Kidney (tissue), 14 donors: ENCODE measurements around the gene CTDSP1. TPM values are rescaled to one million over a fixed set of nuclear protein-coding genes. Genes with fewer than 3 reads are reported as not detected.

Source experiments
- DNase-seq, 5 donors: peaks; one replicate each; pipeline ENCODE4 v3.0.0-alpha.2; 2013 to 2020
- FAIRE-seq: peaks from 2 replicates; lab custom pipeline; 2012; peaks lifted over from hg19 to GRCh38; lab: Jason Lieb, UNC
- H3K27ac ChIP-seq, 2 donors: one replicate each; pipeline ENCODE4 v1.7.0; 2013; ENCODE audit warnings: low read depth in 2 of 2, low read length in 2 of 2, inconsistent platforms in 1 of 2
- H3K27me3 ChIP-seq: one replicate; pipeline ENCODE4 v1.7.1; 2013; ENCODE audit warnings: low read length, inconsistent platforms; ENCODE audit not compliant: control insufficient read depth, insufficient read depth
- H3K36me3 ChIP-seq, 3 donors: one replicate each; pipeline versions ENCODE4 v1.7.0 to v1.7.1; 2013; ENCODE audit warnings: low read length in 3 of 3, control low read depth in 1 of 3, inconsistent platforms in 1 of 3; ENCODE audit not compliant: insufficient read depth in 3 of 3, control insufficient read depth in 2 of 3
- H3K4me1 ChIP-seq, 3 donors: one replicate each; pipeline versions ENCODE4 v1.7.0 to v1.7.1; 2013; ENCODE audit warnings: low read length in 3 of 3, inconsistent platforms in 1 of 3, low read depth in 1 of 3; ENCODE audit not compliant: control insufficient read depth in 2 of 3, insufficient read depth in 2 of 3
- H3K4me3 ChIP-seq, 3 donors: one replicate each; pipeline versions ENCODE4 v1.7.0 to v1.8.1; 2013; ENCODE audit warnings: low read length in 3 of 3, control low read depth in 1 of 3, inconsistent platforms in 1 of 3
- H3K9ac ChIP-seq, 3 donors: one replicate each; pipeline versions ENCODE4 v1.7.0 to v1.7.1; 2013; ENCODE audit warnings: low read length in 3 of 3, control low read depth in 1 of 3, inconsistent platforms in 1 of 3
- H3K9me3 ChIP-seq, 3 donors: one replicate each; pipeline versions ENCODE4 v1.7.0 to v1.7.1; 2013; ENCODE audit warnings: low read length in 3 of 3, control low read depth in 1 of 3, inconsistent platforms in 1 of 3; ENCODE audit not compliant: control insufficient read depth in 2 of 3, insufficient read depth in 1 of 3
- CTCF ChIP-seq: IDR thresholded peaks from 3 replicates; pipeline ENCODE4 v1.5.1; 2012; ENCODE audit warnings: mild to moderate bottlenecking, moderate library complexity, borderline replicate concordance; ENCODE audit not compliant: insufficient read depth; ENCODE audit errors: extremely low read depth
- intact Hi-C: fragments of 100-400 bp; cut with DNase I; formaldehyde crosslinking; loops from one replicate; pipeline ENCODE4 v1.11.1; 2022
- polyA plus RNA-seq: library from polyadenylated mRNA; stranded (reverse); fragments of 350-450 nt; fragmentation: Illumina TruSeq; extraction: RNeasy Lipid Tissue Mini Kit (QIAGEN cat#74804); gene quantifications from one replicate; pipeline ENCODE4 v1.2.3, GENCODE V29; 2014; ENCODE audit warnings: low read depth, low replicate concordance; ENCODE audit not compliant: insufficient read depth
- total RNA-seq: library from RNA; stranded (reverse); fragmentation: NEBNext Ultra II Directional; extraction: Animal tissue kit (Norgen Biotek cat#: 25700); gene quantifications from one replicate; pipeline ENCODE4 v1.2.1, GENCODE V29; 2021
- donor health status: control.
- donor health status: control.
- donor health status: control.
- donor health status: control.
- donor health status: control.
- donor health status: DM: yes; HTN: yes; CAD: no.
- donor health status: Normal renal cell carcinoma (clear cell type).

Gene CTDSP1
- total and polyA plus RNA-seq, 2 donors from 2014 or later: 118 to 196 TPM

- DNase-seq (peak in 1 of 5 donors; percentile 52), FAIRE-seq (no peak)
These were observed 29.3 kb downstream of the CTDSP1 start for GRCh38 chr2:218428846-218429558.

GRCh38 chr2:218429911-218430692, 30.4 kb downstream of the CTDSP1 start:
- FAIRE-seq: no peak
- TF ChIP-seq CTCF: no peak
- peak in 2 of 5 donors; percentile 29 to 41 for DNase-seq

More at GRCh38 chr2:218428846-218429558, 29.3 kb downstream of the CTDSP1 start:
- Histone ChIP-seq H3K36me3 (peaks cover 0 to 3% (median 0%) of the 10 kb centered on the region in 3 donors), H3K9me3 (no peaks in the 10 kb centered on the region), H3K4me1 (no peaks in the 10 kb centered on the region), H3K9ac (no peak overlapping the region), H3K27ac (no peak overlapping the region), H3K4me3 (no peak overlapping the region), H3K27me3 (no peaks in the 10 kb centered on the region)
- intact Hi-C loops: no loop called here
- no peak for TF ChIP-seq CTCF

GRCh38 chr2:218430721-218431120, 31.1 kb downstream of the CTDSP1 start:
- peak in 2 of 5 donors; percentile 22 to 46 for DNase-seq
- Histone ChIP-seq H3K4me3 (no peak overlapping the region), H3K9ac (no peak overlapping the region), H3K4me1 (no peaks in the 10 kb centered on the region), H3K36me3 (peaks cover 0 to 3% (median 0%) of the 10 kb centered on the region in 3 donors), H3K27ac (no peak overlapping the region), H3K9me3 (no peaks in the 10 kb centered on the region), H3K27me3 (no peaks in the 10 kb centered on the region)
- no peak for TF ChIP-seq CTCF
- no peak for FAIRE-seq
- intact Hi-C loops: no loop called here

More at GRCh38 chr2:218429911-218430692, 30.4 kb downstream of the CTDSP1 start:
- Histone ChIP-seq H3K9me3 (no peaks in the 10 kb centered on the region), H3K27me3 (no peaks in the 10 kb centered on the region), H3K4me3 (no peak overlapping the region), H3K9ac (no peak overlapping the region), H3K36me3 (peaks cover 0 to 3% (median 0%) of the 10 kb centered on the region in 3 donors), H3K4me1 (no peaks in the 10 kb centered on the region), H3K27ac (no peak overlapping the region)
- intact Hi-C loops: no loop called here
